ENCODE results near the gene SPINT1. TPM values are rescaled to one million over a fixed set of nuclear protein-coding genes. Genes with fewer than 3 reads are reported as not detected.
A peak's percentile ranks its signal among the peaks of the same experiment; 100 is the strongest.

The SPINT1 gene
- total and polyA plus RNA-seq, 2 of the 13 experiments (the other 11 are each of a cell fraction or from before 2014, with no cell fraction given), result 0.49 to 2.5 TPM

GRCh38 chr15:40807028-40807887 lies 36.6 kb upstream of the SPINT1 start, which contains the start of the genes DNAJC17 and ZFYVE19 (continued):
- TF ChIP-seq ARID3A (IDR thresholded peaks at IDR 0.05; ENCODE audit: low read depth, low read length) (0 out of 2 replicates have a peak, but pooled peaks have one; percentile 16), TAF1 (CRISPR knock-in tag; IDR thresholded peaks at IDR 0.05) (peak; percentile 35), RFXAP (CRISPR knock-in tag; IDR thresholded peaks at IDR 0.05; ENCODE audit: borderline replicate concordance) (peak; percentile 36), CERS6 (CRISPR knock-in tag; IDR thresholded peaks at IDR 0.05) (no peak), ZNF44 (CRISPR knock-in tag; IDR thresholded peaks at IDR 0.05) (peak; percentile 42; the same call in 1 of the 2 replicates), ZNF549 (CRISPR knock-in tag; IDR thresholded peaks at IDR 0.05) (no peak), CHD2 (IDR thresholded peaks at IDR 0.05; ENCODE audit: low read depth, low read length) (peak; percentile 59; the same call in 1 of the 2 replicates), HOMEZ (CRISPR knock-in tag; IDR thresholded peaks at IDR 0.05; ENCODE audit: low read depth) (0 out of 2 replicates have a peak, but pooled peaks have one; percentile 51), HOXA3 (CRISPR knock-in tag; IDR thresholded peaks at IDR 0.05) (peak; percentile 67), TBX2 (CRISPR knock-in tag; IDR thresholded peaks at IDR 0.05; ENCODE audit: borderline replicate concordance) (peak; percentile 68; the same call in 1 of the 2 replicates), MXD1 (CRISPR knock-in tag; IDR thresholded peaks at IDR 0.05) (0 out of 2 replicates have a peak, but pooled peaks have one; percentile 41), CENPX (CRISPR knock-in tag; IDR thresholded peaks at IDR 0.05) (no peak), REPIN1 (CRISPR knock-in tag; IDR thresholded peaks at IDR 0.05; ENCODE audit: borderline replicate concordance, low read depth) (peak; percentile 86), ARID4A (CRISPR knock-in tag; IDR thresholded peaks at IDR 0.05; ENCODE audit: borderline replicate concordance) (peak; percentile 94), AGO1 (IDR thresholded peaks at IDR 0.05; ENCODE audit: low read depth, low read length, poor library complexity, severe bottlenecking) (peak; percentile 54), FOXA1 (IDR thresholded peaks at IDR 0.05) (no peak), FOXA1 (CRISPR knock-in tag; IDR thresholded peaks at IDR 0.05) (no peak), ZNF678 (CRISPR knock-in tag; IDR thresholded peaks at IDR 0.05) (peak; percentile 47; the same call in 1 of the 2 replicates), GATAD1 (CRISPR knock-in tag; IDR thresholded peaks at IDR 0.05) (peak; percentile 86; the same call in 1 of the 2 replicates), IRF2 (CRISPR knock-in tag; IDR thresholded peaks at IDR 0.05) (peak; percentile 93)
